Measurements from ENCODE around the gene MALL.

- TF ChIP-seq TAF1 (IDR thresholded peaks at IDR 0.05; ENCODE audit: low read depth, low read length) (no peak), CTCF (IDR thresholded peaks at IDR 0.05; ENCODE audit: control extremely low read depth in 1 of 3, insufficient read depth in 1 of 3, low read depth in 1 of 3, low read length in 3 of 3) (no peak), CREB1 (IDR thresholded peaks at IDR 0.05) (no peak), RNF2 (IDR thresholded peaks at IDR 0.05; ENCODE audit: borderline replicate concordance, low read depth, low read length, missing control alignments, poor library complexity, severe bottlenecking) (no peak), USF2 (IDR thresholded peaks at IDR 0.05; ENCODE audit: low read length) (no peak), YY1 (IDR thresholded peaks at IDR 0.05; ENCODE audit: low read depth, low read length) (no peak), BRCA1 (IDR thresholded peaks at IDR 0.05; ENCODE audit: low read depth, low read length) (no peak), TCF12 (IDR thresholded peaks at IDR 0.05; ENCODE audit: low read depth, low read length) (no peak)
Measured at GRCh38 chr2:110101901-110102803, 13.5 kb downstream of the MALL start.
